ENCODE data around the gene PEX12. TPM values are rescaled to one million over a fixed set of nuclear protein-coding genes. Genes with fewer than 3 reads are reported as not detected.

PEX12 gene
- total and polyA plus RNA-seq, 3 experiments from 2014 or later = 2.0 to 8.5 (median 8.3) TPM

DNA sequence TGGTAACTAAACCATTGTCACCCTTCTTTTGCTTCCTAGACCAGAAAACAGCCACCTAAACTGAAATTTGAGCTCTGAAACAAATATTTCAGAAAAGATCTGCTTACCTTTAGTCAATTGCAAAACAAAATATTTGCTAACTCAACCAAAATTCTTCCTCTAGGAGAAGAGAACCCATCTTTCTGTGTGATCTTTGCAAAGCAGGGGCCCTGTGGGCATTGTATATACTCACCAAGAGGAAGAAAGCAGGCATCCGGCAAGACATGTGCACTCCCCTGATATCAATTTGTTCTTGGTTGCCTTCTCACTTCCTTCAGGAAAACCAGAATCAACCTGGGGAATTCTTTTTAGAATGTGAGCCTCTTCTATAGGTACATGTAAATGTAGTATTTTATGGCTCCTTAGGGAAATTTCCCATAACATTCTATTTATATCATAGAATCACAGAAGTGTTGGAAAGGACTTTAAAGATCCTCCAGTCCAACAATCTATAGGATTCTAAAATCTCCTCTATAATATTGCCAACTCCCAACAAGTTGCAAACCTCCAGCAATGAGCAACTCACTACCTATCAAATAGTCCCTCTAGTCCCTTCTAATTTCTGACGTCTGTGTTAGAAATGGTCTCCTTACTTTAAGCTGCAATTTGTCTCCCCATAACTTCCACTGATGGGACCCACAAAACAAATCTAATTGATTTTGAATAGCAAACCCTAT, 18.7 kb downstream of the PEX12 start:
- Mint-ChIP-seq H3K36me3 (no peaks in the 10 kb centered on the region), H3K4me3 (no peak overlapping the region), H3K27ac (no peak overlapping the region), H3K4me1 (no peaks in the 10 kb centered on the region), H3K9me3 (no peaks in the 10 kb centered on the region), H3K27me3 (peaks cover 16 to 22% of the 10 kb centered on the region in 2 donors)
- Histone ChIP-seq H3K4me3 (ENCODE audit: low read length) (no peak overlapping the region), H3K4me1 (ENCODE audit: insufficient read depth, low read length) (no peaks in the 10 kb centered on the region), H3K9me3 (ENCODE audit: low read length) (no peaks in the 10 kb centered on the region), H3K36me3 (ENCODE audit: insufficient read depth, low read length) (no peaks in the 10 kb centered on the region), H3K27ac (ENCODE audit: low read depth, low read length) (peak overlapping the region; percentile 43), H3K27me3 (ENCODE audit: insufficient read depth, low read length, poor library complexity, severe bottlenecking) (no peaks in the 10 kb centered on the region)
- ChIA-PET POLR2A (no interaction called here), CTCF (no interaction called here)
- no peak for DNase-seq

- H3K9me3 ChIP-seq (ENCODE audit: low read length) = no peaks in the 10 kb centered on the region
- no peaks in the 10 kb centered on the region for H3K4me1 ChIP-seq (ENCODE audit: insufficient read depth, low read length)
- Mint-ChIP-seq H3K4me3 (no peak overlapping the region), H3K27ac (no peak overlapping the region), H3K4me1 (no peaks in the 10 kb centered on the region), H3K9me3 (no peaks in the 10 kb centered on the region), H3K27me3 (peaks cover 16 to 17% of the 10 kb centered on the region in 2 donors), H3K36me3 (peaks cover 0 to 2% (median 0%) of the 10 kb centered on the region in 3 donors)
- no peaks in the 10 kb centered on the region for H3K36me3 ChIP-seq (ENCODE audit: insufficient read depth, low read length)
- no peaks in the 10 kb centered on the region for H3K27me3 ChIP-seq (ENCODE audit: insufficient read depth, low read length, poor library complexity, severe bottlenecking)
- CTCF ChIA-PET = no interaction called here
- POLR2A ChIA-PET = no interaction called here
- DNase-seq = no peak
- no peak overlapping the region for H3K4me3 ChIP-seq (ENCODE audit: low read length)
- no peak overlapping the region for H3K27ac ChIP-seq (ENCODE audit: low read depth, low read length)
Observed at GRCh38 chr17:35557353-35557752, 21.0 kb downstream of the PEX12 start.

DNA sequence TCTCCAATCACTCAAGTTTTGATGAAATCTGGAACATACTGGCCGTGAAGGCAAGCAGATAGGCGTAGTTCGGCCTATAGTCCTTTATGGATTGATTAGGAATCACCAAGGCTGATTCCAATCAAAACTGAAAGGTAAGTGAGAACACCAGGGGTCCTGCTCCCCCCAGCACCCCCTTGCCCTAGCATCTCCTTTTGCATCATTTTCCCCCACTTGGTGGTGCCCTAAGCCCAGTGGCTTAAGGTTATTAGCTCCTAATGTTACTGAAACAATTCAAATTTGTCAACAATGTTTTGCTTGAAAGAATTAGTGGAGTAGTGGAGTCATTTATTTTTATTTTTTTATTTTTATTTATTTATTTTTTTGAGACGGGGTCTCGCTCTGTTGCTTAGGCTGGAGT, 22.7 kb downstream of the PEX12 start:
- H3K4me3 Mint-ChIP-seq = no peak overlapping the region
- CTCF ChIA-PET = no interaction called here

DNA sequence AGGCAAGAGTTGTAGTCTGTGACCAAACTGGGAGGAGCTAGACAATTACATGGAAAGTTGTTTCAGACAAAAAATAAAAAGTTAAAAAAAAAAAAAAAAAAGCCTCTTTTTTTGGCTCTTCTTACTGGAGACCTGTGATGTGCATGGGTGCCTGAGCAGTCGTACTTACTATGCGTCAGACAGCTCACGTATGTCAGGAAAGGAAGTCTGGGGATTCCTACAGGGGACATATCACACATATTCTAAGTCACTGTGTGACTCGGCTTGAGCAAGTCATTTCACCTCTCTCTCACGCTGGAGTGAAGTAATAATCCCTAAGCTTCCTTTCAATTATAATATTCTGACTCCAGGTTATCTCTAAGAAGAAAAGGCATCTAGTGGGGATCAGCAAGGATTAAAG, 23.7 kb downstream of the PEX12 start:
- DNase-seq = no peak
- H3K27me3 ChIP-seq (ENCODE audit: insufficient read depth, low read length, poor library complexity, severe bottlenecking) = no peaks in the 10 kb centered on the region
- H3K9me3 ChIP-seq (ENCODE audit: low read length) = no peaks in the 10 kb centered on the region
- H3K36me3 ChIP-seq (ENCODE audit: insufficient read depth, low read length) = no peaks in the 10 kb centered on the region
- Mint-ChIP-seq H3K27me3 (peaks cover 5 to 8% of the 10 kb centered on the region in 2 donors), H3K9me3 (no peaks in the 10 kb centered on the region), H3K4me1 (no peaks in the 10 kb centered on the region), H3K36me3 (peaks cover 0 to 7% (median 5%) of the 10 kb centered on the region in 3 donors), H3K4me3 (no peak overlapping the region), H3K27ac (peak overlapping the region in 1 of 8 donors; percentile 54)
- H3K4me3 ChIP-seq (ENCODE audit: low read length) = no peak overlapping the region
- H3K27ac ChIP-seq (ENCODE audit: low read depth, low read length) = no peak overlapping the region
- ChIA-PET POLR2A (interaction anchor here (0.5 to 0.6 kb wide), 2 partner anchors 16 to 123 kb away, joined by 4 to 6 read pairs; no protein-coding TSS in a partner anchor), CTCF (interaction anchor here (0.6 to 1.3 kb wide), 3 partner anchors 21 to 242 kb away, joined by 3 read pairs; no protein-coding TSS in a partner anchor)
- H3K4me1 ChIP-seq (ENCODE audit: insufficient read depth, low read length) = no peaks in the 10 kb centered on the region

More for the DNA sequence above, 22.7 kb downstream of the PEX12 start:
- Histone ChIP-seq H3K9me3 (ENCODE audit: low read length) (no peaks in the 10 kb centered on the region), H3K36me3 (ENCODE audit: insufficient read depth, low read length) (no peaks in the 10 kb centered on the region), H3K4me1 (ENCODE audit: insufficient read depth, low read length) (no peaks in the 10 kb centered on the region), H3K27ac (ENCODE audit: low read depth, low read length) (no peak overlapping the region), H3K27me3 (ENCODE audit: insufficient read depth, low read length, poor library complexity, severe bottlenecking) (no peaks in the 10 kb centered on the region), H3K4me3 (ENCODE audit: low read length) (no peak overlapping the region)
- no peaks in the 10 kb centered on the region for H3K4me1 Mint-ChIP-seq
- no peak overlapping the region for H3K27ac Mint-ChIP-seq
- H3K9me3 Mint-ChIP-seq = no peaks in the 10 kb centered on the region
- POLR2A ChIA-PET = interaction anchor here (0.7 to 1.1 kb wide), 2 partner anchors 23 to 61 kb away, joined by 3 to 4 read pairs; partner anchors contain the start of gene PEX12
- H3K36me3 Mint-ChIP-seq = peaks cover 0 to 6% (median 4%) of the 10 kb centered on the region in 3 donors
- DNase-seq = no peak
- H3K27me3 Mint-ChIP-seq = peaks cover 12 to 14% of the 10 kb centered on the region in 2 donors

DNA sequence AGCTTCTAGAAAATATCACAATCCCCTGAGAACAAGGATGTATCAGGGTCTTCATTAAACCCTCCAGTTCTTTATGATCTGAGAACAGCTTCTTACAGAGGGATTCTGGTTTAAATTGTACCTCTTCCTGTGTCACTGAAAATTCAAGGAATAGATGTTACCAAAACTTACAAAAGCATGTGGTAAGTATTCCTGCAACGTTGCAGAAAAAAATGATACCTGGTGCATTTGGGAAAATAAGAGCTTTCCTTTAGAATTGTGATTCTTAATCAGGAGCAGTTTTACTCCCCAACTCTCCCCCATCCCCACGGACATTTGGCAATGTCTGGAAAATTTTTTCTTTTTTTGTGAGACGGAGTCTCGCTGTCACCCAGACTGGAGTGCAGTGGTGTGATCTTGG, 25.1 kb downstream of the PEX12 start:
- H3K4me3 ChIP-seq (ENCODE audit: low read length) = no peak overlapping the region
- no peak overlapping the region for H3K4me3 Mint-ChIP-seq
- CTCF ChIA-PET = no interaction called here
- peaks cover 0 to 2% of the 10 kb centered on the region in 2 donors for H3K27me3 Mint-ChIP-seq
- POLR2A ChIA-PET = no interaction called here
- H3K27me3 ChIP-seq (ENCODE audit: insufficient read depth, low read length, poor library complexity, severe bottlenecking) = no peaks in the 10 kb centered on the region
- H3K27ac ChIP-seq (ENCODE audit: low read depth, low read length) = no peak overlapping the region
- H3K36me3 ChIP-seq (ENCODE audit: insufficient read depth, low read length) = no peaks in the 10 kb centered on the region
- H3K9me3 Mint-ChIP-seq = no peaks in the 10 kb centered on the region
- peaks cover 0 to 10% (median 9%) of the 10 kb centered on the region in 3 donors for H3K36me3 Mint-ChIP-seq
- DNase-seq = no peak
- H3K4me1 ChIP-seq (ENCODE audit: insufficient read depth, low read length) = no peaks in the 10 kb centered on the region
- H3K27ac Mint-ChIP-seq = no peak overlapping the region
- peaks cover 0 to 4% (median 0%) of the 10 kb centered on the region in 3 donors for H3K4me1 Mint-ChIP-seq
- H3K9me3 ChIP-seq (ENCODE audit: low read length) = no peaks in the 10 kb centered on the region

- peaks cover 0 to 10% (median 9%) of the 10 kb centered on the region in 3 donors for H3K36me3 Mint-ChIP-seq
- peaks cover 0 to 14% (median 0%) of the 10 kb centered on the region in 3 donors for H3K4me1 Mint-ChIP-seq
- Histone ChIP-seq H3K9me3 (ENCODE audit: low read length) (no peaks in the 10 kb centered on the region), H3K4me3 (ENCODE audit: low read length) (no peak overlapping the region), H3K27me3 (ENCODE audit: insufficient read depth, low read length, poor library complexity, severe bottlenecking) (no peaks in the 10 kb centered on the region), H3K36me3 (ENCODE audit: insufficient read depth, low read length) (no peaks in the 10 kb centered on the region), H3K27ac (ENCODE audit: low read depth, low read length) (no peak overlapping the region), H3K4me1 (ENCODE audit: insufficient read depth, low read length) (no peaks in the 10 kb centered on the region)
- CTCF ChIA-PET = interaction anchor here (1.1 kb wide), 1 partner anchor 15 kb away, joined by 3 read pairs; no protein-coding TSS in a partner anchor
- DNase-seq = no peak
- H3K9me3 Mint-ChIP-seq = no peaks in the 10 kb centered on the region
- H3K27me3 Mint-ChIP-seq = no peaks in the 10 kb centered on the region
- H3K27ac Mint-ChIP-seq = peak overlapping the region in 2 of 8 donors; percentile 7 to 14
- H3K4me3 Mint-ChIP-seq = no peak overlapping the region
- POLR2A ChIA-PET = no interaction called here
Observed at GRCh38 chr17:35548978-35549377, 29.4 kb downstream of the PEX12 start.

DNA sequence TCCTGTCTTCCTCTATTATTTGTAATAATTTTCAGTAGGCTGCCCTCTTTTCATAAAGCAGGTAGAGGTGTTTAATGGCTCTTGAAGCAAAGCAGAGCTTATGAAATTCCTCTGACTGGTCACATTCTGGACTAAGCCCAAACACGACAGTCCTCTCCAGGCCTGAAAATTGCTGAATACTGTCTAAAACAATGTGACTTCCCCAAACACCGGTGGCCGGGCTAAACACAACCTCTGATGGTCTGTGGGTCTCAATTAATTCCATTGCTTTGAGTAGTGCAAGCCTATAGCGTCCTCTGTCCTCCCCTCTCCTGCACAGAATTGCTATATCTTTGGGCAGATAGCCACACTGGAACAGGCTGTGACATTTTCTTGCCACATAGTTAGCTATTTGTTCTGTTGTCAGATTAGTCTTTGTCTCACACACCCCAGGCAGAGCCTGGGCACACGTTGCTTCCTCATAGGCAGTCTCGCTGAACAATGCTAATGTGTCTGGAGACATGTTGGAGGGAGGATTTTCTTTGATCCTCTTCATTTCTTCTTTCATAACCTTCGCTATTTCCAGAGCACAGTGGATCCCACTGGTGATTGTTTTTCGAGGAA, 30.1 kb downstream of the PEX12 start:
- Mint-ChIP-seq H3K27me3 (no peaks in the 10 kb centered on the region), H3K4me3 (no peak overlapping the region), H3K27ac (peak overlapping the region in 1 of 8 donors; percentile 67), H3K9me3 (no peaks in the 10 kb centered on the region), H3K4me1 (peaks cover 3 to 19% (median 3%) of the 10 kb centered on the region in 3 donors), H3K36me3 (peaks cover 2 to 10% (median 10%) of the 10 kb centered on the region in 3 donors)
- H3K36me3 ChIP-seq (ENCODE audit: insufficient read depth, low read length) = no peaks in the 10 kb centered on the region
- ChIA-PET POLR2A (no interaction called here), CTCF (no interaction called here)
- H3K27me3 ChIP-seq (ENCODE audit: insufficient read depth, low read length, poor library complexity, severe bottlenecking) = no peaks in the 10 kb centered on the region
- H3K4me1 ChIP-seq (ENCODE audit: insufficient read depth, low read length) = peaks cover under 1% of the 10 kb centered on the region
- H3K27ac ChIP-seq (ENCODE audit: low read depth, low read length) = no peak overlapping the region
- no peak for DNase-seq
- no peaks in the 10 kb centered on the region for H3K9me3 ChIP-seq (ENCODE audit: low read length)
- no peak overlapping the region for H3K4me3 ChIP-seq (ENCODE audit: low read length)

GRCh38 chr17:35546487-35546886, 31.9 kb downstream of the PEX12 start:
- Histone ChIP-seq H3K27ac (ENCODE audit: low read depth, low read length) (no peak overlapping the region), H3K9me3 (ENCODE audit: low read length) (no peaks in the 10 kb centered on the region), H3K27me3 (ENCODE audit: insufficient read depth, low read length, poor library complexity, severe bottlenecking) (no peaks in the 10 kb centered on the region), H3K4me3 (ENCODE audit: low read length) (no peak overlapping the region), H3K36me3 (ENCODE audit: insufficient read depth, low read length) (no peaks in the 10 kb centered on the region), H3K4me1 (ENCODE audit: insufficient read depth, low read length) (peaks cover 8% of the 10 kb centered on the region)
- H3K27ac Mint-ChIP-seq = no peak overlapping the region
- H3K27me3 Mint-ChIP-seq = no peaks in the 10 kb centered on the region
- CTCF ChIA-PET = interaction anchor here (1.3 kb wide), 1 partner anchor 58 kb away, joined by 3 read pairs; no protein-coding TSS in a partner anchor
- no peak overlapping the region for H3K4me3 Mint-ChIP-seq
- no peak for DNase-seq
- POLR2A ChIA-PET = no interaction called here
- H3K9me3 Mint-ChIP-seq = no peaks in the 10 kb centered on the region
- peaks cover 10 to 26% (median 13%) of the 10 kb centered on the region in 3 donors for H3K4me1 Mint-ChIP-seq
- H3K36me3 Mint-ChIP-seq = peaks cover 3 to 13% (median 10%) of the 10 kb centered on the region in 3 donors

Measured in CD8-positive, alpha-beta memory T cell (primary cell).